A204.1 (cell line): ENCODE results near the gene CCDC88B.
"Not testable (repeated sequence)": the region's sequence is repeated elsewhere in the genome, so short reads cannot be mapped to it uniquely, and the experiment has no call there.

Experiments used
- FAIRE-seq: peaks from 2 replicates; lab custom pipeline; 2012; peaks lifted over from hg19 to GRCh38; lab: Jason Lieb, UNC

CCDC88B gene

DNA sequence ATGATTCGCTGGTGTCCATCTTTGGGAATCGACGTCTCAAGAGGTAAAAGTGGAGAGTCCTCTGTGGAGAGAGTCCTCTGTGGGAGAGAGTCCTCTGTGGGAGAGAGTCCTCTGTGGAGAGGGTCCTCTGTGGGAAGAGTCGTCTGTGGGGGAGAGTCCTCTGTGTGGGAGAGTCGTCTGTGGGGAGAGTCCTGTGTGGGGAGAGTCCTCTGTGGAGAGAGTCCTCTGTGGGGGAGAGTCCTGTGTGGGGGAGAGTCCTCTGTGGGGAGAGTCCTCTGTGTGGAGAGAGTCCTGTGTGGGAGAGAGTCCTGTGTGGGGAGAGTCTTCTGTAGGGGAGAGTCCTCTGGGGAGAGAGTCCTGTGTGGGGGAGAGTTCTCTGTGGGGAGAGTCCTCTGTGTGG lies 19.0 kb upstream of the CCDC88B start:
- no peak for FAIRE-seq

DNA sequence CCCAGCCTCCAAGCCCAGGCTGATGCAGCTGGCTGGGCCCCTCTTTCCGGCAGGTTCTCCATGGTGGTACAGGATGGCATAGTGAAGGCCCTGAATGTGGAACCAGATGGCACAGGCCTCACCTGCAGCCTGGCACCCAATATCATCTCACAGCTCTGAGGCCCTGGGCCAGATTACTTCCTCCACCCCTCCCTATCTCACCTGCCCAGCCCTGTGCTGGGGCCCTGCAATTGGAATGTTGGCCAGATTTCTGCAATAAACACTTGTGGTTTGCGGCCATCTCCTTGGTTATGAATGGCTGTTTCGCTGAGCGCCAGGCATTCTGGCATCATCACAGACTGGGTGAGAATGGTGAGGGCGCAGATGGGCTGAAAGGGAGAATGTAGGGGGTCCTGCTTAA lies 18.5 kb upstream of the CCDC88B start:
- no peak for FAIRE-seq

- FAIRE-seq, result no peak
Measured at GRCh38 chr11:64322925-64323260, 17.1 kb upstream of the CCDC88B start.

DNA sequence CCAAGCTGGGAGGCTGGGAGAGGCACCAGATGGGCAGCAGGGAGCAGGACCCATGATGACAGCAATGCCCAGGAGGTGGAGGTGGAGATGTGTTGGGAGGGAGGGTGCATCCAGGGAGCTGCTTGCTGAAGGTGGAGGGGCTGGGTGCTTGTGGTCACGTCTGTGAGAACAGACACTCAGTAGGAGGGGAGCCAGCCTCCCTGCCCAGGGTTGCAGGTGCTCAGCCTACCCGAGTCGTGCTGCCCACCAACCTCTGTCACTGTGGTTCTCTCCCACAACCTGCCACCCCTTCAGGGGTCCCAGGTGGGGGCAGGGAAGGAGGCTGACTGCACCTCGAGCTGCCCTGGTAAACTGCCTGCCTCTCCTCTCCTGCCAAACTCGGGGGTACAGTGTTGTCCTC lies 16.6 kb upstream of the CCDC88B start:
- FAIRE-seq, result no peak

GRCh38 chr11:64323984-64324383 lies 16.0 kb upstream of the CCDC88B start:
- FAIRE-seq, result not testable (repeated sequence)

GRCh38 chr11:64324692-64325469 lies 15.1 kb upstream of the CCDC88B start:
- FAIRE-seq, result no peak

- FAIRE-seq, result no peak
Measured at GRCh38 chr11:64327375-64327774, 12.6 kb upstream of the CCDC88B start.

DNA sequence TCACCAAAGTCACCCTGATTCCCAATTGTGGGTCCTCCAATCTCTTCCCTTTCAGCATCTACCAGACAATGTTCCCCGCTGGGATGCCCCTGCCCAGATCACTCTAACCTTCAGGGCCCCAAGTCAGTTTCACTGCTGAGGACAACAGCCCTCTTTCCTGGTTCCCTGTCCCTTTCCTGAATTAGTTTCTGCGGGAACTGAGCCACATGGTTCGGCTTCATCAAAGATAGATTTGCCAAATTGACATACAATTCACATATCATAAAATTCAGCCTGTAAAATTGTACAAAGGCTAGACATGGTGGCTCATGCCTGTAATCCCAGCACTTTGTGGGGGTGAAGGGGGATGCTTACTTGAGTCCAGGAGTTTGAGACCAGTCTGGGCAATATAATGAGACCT lies 12.0 kb upstream of the CCDC88B start:
- FAIRE-seq, result no peak

DNA sequence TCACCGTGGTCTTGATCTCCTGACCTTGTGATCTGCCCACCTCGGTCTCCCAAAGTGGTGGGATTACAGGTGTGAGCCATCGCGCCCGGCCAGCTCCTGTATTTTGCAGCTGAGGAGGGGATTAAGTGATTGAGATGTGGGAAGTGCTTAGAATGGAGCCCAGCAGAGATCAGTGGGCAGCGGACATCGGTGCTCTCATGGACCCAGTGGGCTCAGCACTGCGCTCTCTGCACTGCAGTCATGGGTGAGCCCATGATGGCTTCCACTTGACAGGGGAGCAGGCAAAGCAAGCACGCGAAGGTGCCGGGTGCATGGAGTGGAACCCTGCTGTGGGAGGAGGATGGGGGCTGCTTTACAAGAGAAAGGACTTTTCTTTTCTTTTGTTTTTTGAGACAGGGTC lies 9.1 kb upstream of the CCDC88B start:
- FAIRE-seq, result no peak

- FAIRE-seq, result no peak
Measured at GRCh38 chr11:64331569-64332371, 8.2 kb upstream of the CCDC88B start.

DNA sequence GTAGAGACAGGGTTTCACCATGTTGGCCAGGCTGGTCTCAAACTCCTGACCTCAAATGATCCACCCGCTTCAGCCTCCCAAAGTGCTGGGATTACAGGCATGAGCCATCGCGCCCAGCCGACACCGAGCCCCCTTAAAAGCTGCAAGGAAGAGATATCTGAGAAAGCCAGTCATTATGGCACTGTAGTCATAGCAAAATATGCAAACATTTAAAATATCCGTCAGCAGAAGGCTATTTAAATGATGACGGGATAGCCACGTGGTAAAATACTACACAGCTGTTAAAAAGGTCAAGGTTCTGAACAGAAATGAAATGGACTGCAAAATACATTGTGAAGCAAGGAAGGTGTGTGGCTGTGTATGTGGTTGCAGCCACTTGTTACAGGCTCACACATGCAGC lies 6.4 kb upstream of the CCDC88B start:
- FAIRE-seq, result no peak

DNA sequence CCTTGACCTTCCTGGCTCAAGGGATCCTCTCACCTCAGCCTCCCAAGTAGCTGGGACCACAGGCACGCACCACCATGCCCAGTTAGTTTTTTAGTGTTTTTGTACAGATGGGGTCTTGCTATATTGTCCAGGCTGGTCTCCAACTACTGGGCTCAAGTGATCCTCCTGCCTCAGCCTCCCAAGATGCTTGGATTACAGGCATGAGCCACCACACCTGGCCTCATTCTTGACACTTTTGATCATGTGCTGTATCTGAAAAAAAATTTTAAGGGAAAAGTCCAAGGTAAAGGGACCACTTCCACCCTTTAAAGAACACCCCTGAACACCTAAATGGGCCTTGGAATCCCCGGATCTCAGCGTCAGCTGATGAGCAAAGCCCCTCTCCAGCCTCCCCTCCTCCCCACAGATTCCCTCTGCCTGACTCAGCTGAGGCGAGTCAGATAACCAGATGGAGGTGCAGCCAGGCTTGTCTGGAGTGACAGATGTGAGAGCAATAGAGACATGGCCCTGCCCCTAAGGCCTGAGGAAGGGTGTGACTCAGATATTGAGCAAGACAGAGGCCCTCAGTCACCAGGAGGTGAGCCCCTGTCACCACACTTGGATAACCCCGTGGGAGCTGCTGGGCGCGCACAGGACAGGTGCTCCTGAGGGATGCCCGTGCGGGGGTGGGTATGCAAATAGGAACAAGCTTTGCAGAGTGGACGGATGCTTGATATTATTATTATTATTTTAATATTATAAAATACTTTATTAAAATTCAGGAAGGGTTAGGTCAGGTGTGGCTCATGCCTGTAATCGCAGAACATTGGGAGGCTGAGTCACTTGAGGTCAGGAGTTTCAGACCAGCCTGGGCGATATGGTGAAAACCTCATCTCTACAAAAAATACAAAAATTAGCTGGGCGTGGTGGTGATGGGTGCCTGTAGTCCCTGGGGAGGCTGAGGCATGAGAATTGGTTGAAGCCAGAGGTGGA lies 5.0 kb upstream of the CCDC88B start:
- no peak for FAIRE-seq

DNA sequence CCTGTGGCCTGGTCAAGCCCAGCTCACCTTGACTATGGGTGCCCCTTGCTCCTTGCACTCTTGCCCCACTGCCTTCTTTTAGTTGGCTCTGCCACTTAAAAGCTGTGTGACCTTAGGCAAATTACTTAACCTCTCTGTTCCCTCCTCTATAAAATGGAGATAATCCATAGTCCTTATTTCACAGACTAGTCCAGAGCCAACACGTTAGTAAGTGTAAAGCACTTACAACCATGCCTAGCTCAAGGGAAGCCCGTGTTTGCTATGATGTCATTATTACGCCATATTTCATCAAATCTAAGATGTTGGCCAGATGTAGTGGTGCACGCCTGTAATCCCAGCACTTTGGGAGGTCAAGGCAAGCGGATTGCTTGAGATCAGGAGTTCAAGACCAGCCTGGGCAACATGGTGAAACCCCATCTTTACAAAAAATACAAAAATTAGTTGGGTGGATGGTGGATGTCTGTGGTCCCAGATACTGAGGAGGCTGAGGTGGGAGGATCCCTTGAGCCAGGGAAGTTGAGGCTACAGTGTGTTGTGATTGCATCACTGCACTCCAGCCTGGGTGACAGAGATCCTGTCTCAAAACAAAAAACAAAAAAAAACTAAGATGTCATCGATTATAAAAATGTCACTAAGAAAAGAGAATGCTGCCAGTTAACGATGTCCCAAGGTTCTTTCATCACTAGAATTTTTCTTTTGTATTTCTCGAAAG lies 2.3 kb upstream of the CCDC88B start:
- no peak for FAIRE-seq

DNA sequence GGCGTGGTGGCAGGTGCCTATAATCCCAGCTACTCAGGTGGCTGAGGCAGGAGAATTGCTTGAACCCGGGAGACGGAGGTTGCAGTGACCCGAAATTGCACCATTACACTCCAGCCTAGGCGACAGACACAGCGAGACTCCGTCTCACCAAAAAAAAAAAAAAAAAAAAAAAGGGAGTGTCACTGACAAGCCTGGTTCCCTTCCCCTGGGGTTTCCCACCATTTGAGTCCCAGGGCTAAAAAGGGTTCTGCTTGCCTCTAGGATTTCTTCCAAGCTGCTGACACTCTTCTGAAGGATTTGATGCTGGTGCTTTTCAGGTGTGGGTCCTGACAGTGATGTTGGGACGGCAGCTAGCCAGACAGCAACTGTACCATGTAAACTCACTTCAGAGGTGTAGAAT lies 1.3 kb upstream of the CCDC88B start:
- FAIRE-seq, result no peak

- no peak for FAIRE-seq
Measured at GRCh38 chr11:64339286-64339685, 718 bp upstream of the CCDC88B start.

DNA sequence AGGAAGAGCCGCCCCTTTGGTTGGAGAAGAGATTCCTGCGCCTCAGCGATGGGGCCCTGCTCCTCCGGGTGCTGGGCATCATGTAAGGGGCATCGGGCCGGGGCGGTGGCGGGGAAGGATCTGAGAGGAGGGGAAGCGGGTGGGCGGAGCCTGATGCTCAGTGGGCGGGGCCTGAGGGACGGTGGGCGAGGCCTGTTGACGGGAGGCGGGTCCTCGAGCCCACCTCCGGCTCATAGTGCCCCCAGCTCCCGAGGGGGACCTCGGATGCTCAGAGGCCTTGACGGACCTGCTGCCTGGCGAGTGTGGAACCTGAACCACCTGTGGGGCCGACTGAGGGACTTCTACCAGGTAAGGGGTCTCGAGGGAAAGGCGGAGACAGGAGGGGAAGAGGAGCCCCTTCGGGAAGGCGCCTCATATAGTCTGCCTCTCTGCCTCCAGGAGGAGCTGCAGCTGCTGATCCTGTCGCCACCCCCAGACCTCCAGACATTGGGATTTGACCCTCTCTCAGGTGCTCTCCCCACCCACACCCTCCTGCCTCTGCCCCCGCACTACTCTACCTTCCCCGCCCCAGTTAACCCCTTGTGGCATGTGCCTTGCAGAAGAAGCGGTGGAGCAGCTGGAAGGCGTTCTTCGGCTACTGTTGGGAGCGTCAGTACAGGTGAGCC lies 799 bp downstream of the CCDC88B start:
- no peak for FAIRE-seq

- no peak for FAIRE-seq
Measured at GRCh38 chr11:64341429-64341828, 1.4 kb downstream of the CCDC88B start.

GRCh38 chr11:64341851-64342791 lies 2.1 kb downstream of the CCDC88B start:
- no peak for FAIRE-seq

- FAIRE-seq, result no peak
Measured at GRCh38 chr11:64342869-64343745, 3.1 kb downstream of the CCDC88B start.
